HG02798 (cell line): ENCODE results near the gene STAT1.
"Not testable (repeated sequence)": the region's sequence is repeated elsewhere in the genome, so short reads cannot be mapped to it uniquely, and the experiment has no call there.

Source experiments
- ATAC-seq: cut with Tn5 transposase; IDR thresholded peaks from one replicate; pipeline ENCODE4 v1.9.1; 2021; ENCODE audit warnings: mild to moderate bottlenecking; ENCODE audit not compliant: unreplicated experiment, poor library complexity

STAT1 gene

GRCh38 chr2:190965580-190966222 lies 48.3 kb downstream of the STAT1 start:
- ATAC-seq = no peak

GRCh38 chr2:190964170-190964795 lies 49.7 kb downstream of the STAT1 start:
- ATAC-seq = no peak

- ATAC-seq = no peak
Observed at GRCh38 chr2:190963088-190963487, 50.9 kb downstream of the STAT1 start.

GRCh38 chr2:190961918-190962487 lies 52.0 kb downstream of the STAT1 start:
- ATAC-seq = no peak

GRCh38 chr2:190961117-190961516 lies 52.9 kb downstream of the STAT1 start:
- not testable (repeated sequence) for ATAC-seq

- no peak for ATAC-seq
Observed at GRCh38 chr2:190959911-190960788, 53.8 kb downstream of the STAT1 start.

GRCh38 chr2:190953257-190953656 lies 60.7 kb downstream of the STAT1 start:
- no peak for ATAC-seq

GRCh38 chr2:190950566-190950991 lies 63.4 kb downstream of the STAT1 start:
- no peak for ATAC-seq

- no peak for ATAC-seq
Observed at GRCh38 chr2:190948671-190949070, 65.3 kb downstream of the STAT1 start.

GRCh38 chr2:190947711-190948251 lies 66.2 kb downstream of the STAT1 start:
- ATAC-seq = peak; percentile 65

- no peak for ATAC-seq
Observed at GRCh38 chr2:190947141-190947540, 66.8 kb downstream of the STAT1 start.

- ATAC-seq = no peak
Observed at GRCh38 chr2:190943706-190944105, 70.3 kb downstream of the STAT1 start.

- no peak for ATAC-seq
Observed at GRCh38 chr2:190942697-190943096, 71.3 kb downstream of the STAT1 start.

- no peak for ATAC-seq
Observed at GRCh38 chr2:190941571-190941970, 72.4 kb downstream of the STAT1 start.

GRCh38 chr2:190940454-190940853 lies 73.5 kb downstream of the STAT1 start:
- ATAC-seq = no peak

GRCh38 chr2:190938771-190939335 lies 75.1 kb downstream of the STAT1 start:
- no peak for ATAC-seq

GRCh38 chr2:190935054-190935453 lies 78.9 kb downstream of the STAT1 start:
- no peak for ATAC-seq

- ATAC-seq = no peak
Observed at GRCh38 chr2:190933361-190933760, 80.6 kb downstream of the STAT1 start.

- ATAC-seq = no peak
Observed at GRCh38 chr2:190932514-190932913, 81.5 kb downstream of the STAT1 start.

GRCh38 chr2:190930411-190930810 lies 83.6 kb downstream of the STAT1 start:
- no peak for ATAC-seq
